ENCODE data around the gene GPANK1.

Gene GPANK1

DNA sequence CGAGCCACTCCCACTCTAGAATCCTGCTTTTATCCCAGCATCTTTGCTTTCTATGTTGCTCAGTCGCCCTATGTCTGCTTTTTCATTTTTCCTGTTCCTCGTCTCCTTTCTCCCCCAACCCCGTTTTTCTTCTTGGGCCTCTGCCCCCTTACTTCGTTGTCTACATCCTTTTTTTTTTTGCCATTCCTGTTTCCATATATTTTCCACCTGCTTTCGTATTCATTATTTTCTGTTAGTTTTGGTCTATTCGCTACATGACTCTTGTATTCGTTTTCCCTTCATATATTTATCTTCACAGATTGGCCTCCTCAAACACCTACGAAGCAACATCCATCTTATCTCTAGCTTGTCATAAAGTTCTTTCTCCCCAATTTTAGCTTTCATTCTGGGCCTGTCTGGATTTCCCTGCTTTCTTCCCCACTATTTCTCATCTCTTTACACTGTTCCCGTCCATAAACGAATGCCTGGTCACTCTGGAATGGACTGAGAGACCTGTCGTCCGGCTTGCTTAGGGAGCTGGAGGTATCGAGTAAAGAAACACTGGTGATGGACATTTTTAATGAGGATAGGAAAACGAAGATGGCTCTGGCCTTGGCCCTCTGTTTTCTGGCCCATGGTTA is 43.4 kb downstream of the GPANK1 start:
- no peak for DNase-seq (ENCODE audit: low read depth in 1 of 2, low spot score in 1 of 2)

DNA sequence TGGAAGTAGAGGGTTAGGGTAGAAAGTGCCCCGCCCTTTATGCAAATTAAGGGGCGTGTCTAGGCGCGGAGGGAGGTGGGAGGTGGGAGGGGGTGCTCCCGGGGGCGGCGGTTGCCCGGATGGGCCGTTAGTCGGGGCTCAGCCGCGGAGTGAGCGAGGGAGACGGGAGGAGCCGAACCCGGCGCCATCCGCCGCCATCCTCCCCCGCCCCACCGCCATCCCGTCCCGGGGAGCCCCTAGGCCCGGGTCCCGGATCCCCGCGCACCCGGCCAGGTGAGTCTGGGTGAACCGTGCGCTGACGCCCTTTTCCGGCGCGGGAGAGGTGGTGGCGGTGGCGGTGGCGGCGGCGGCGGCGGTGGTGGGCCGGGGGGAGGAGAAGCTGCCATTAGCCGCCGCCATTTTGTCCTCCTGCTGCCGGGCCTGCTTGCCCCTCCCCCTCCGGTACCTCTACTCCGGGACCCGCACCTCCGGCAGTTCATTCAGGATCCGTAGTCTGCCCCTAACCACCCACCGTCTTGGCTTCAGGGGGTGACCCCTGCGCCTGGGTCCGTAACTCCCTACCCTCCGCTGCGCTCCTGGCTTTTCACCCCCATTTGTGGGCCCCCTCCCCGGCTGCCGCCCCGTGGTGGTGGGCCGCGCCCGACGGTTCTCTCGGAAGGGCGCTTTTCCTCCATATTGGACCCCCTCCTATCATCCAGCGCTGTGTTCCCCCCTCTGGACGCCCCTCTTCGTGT is 44.0 kb downstream of the GPANK1 start, which contains the start of gene PRRC2A:
Gene PRRC2A, plus strand, starts transcription at position 130 of the 734 bp plus-strand sequence. CDS start 2,075 bp downstream, outside the sequence.
- DNase-seq (ENCODE audit: low read depth in 1 of 2, low spot score in 1 of 2), result peak in 1 of 2 donors; percentile 90

DNA sequence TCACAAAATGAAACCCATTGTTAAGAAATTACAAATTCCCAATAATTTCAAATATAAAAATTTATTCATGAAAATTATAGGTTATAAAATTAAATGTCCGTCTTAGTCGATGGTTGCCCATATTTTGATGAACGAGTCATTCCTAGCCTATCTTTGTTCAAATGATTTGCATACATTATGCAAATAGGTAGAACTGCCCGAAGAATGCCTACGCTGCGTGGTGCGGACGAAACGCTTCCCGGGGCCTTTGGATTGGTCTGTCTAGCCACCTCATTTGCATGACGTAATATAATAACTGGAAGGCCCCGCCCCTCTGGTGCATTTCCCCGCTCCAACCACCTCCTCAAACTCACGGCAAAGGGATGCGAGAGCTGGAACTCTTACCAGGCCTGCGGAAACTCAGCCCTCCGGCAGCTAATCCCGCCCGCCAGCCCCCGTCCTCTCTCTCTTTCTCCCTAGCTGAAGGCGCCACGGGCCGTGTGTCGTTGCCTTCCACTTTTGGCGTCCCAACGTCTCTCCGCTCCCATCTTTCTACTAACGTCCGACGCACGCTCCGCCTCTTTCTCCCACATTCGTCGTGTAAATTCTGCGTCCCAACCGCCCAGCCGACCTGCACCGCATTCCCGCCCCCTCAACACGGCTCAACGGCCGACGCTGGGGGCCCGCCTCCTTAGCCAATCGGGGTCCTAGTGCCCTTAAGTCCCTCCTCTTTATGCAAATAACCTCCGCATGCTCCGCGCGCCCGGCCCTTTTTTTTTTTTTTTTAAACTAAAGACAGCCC is 44.8 kb downstream of the GPANK1 start:
- peak; percentile 90 to 92 for DNase-seq (ENCODE audit: low read depth in 1 of 2, low spot score in 1 of 2)

DNA sequence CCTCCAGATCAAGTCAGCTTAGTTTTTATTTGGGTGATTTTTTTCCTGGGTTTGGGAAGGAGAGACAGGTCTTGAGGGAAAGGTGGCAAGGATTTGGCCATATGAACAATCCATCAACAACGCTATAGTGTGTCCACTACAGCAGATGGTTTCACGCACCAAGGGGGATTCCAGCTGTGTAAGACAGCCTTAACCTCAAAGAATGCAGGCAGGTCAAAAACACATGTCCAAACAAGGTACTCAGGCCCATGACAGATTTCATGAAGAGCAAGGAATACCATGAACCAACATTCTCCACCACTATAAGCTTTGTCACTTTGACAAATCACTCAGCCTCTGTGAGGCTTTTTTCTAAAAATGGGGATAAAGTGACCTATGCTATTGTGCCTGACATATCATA is 47.8 kb downstream of the GPANK1 start:
- DNase-seq (ENCODE audit: low read depth in 1 of 2, low spot score in 1 of 2), result no peak

DNA sequence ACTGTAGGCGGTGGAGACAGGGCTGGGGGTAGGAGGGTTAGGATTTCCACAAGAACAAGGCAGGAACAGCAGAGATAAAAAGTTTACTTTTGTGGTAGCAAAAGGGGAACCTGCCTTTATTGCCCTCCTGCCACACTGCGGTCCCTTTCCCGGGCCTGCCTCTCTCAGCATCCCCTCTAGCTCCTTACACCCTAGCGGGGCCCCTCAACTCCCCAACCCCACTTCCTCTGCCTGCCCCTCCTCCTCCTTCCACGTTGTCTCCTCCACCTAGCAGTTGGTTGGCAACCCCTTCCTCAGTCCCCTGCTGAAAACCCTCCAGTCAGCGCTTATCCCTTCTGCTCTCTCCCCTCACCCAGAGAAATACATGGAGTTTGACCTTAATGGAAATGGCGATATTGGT is 49.0 kb downstream of the GPANK1 start:
- DNase-seq (ENCODE audit: low read depth in 1 of 2, low spot score in 1 of 2), result no peak

DNA sequence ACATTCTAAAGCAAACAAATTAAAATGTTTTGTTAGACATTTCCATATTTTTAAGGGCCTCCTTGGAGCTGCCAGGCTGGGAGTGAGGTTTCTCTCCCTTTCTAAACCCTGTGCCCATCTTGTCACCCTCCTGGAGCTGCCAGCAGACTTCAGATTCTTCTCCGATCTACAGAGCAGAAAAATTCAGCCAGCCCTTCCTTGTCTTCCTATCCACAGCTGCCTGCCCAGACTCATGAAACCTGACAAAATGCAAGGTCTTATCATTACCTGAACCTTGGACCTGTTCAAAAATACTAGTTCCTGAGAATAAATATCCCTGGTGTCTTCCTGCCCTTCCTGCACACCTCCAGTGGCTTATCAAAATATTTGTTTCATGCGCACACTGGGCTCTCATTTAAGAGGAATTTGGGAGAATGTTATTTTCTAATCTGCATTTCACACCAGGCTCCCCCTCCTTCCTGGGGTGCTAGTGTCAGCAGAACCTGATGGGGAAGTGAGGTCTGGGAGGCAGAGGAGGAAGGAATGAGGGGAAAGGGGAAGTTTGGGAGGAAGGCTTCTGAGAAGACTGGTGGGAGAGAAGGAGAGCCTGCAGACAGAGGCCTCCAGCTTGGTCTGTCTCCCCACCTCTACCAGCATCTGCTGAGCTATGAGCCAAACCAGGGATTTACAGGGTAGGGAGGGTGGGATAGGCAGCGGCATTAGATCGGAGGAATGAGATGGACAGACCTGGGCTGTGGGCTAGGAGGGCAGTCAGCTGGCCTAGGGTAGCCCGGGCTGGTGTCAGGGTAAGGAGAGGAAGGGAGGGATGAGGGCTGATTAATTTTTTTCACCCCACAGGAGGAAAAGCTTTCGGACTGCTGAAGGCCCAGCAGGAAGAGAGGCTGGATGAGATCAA is 49.9 kb downstream of the GPANK1 start, which contains the start of gene AIF1:
Gene AIF1, plus strand, starts transcription at position 551 of the 895 bp plus-strand sequence. Its CDS starts 96 bp downstream, at position 647.
- no peak for DNase-seq (ENCODE audit: low read depth in 1 of 2, low spot score in 1 of 2)

DNA sequence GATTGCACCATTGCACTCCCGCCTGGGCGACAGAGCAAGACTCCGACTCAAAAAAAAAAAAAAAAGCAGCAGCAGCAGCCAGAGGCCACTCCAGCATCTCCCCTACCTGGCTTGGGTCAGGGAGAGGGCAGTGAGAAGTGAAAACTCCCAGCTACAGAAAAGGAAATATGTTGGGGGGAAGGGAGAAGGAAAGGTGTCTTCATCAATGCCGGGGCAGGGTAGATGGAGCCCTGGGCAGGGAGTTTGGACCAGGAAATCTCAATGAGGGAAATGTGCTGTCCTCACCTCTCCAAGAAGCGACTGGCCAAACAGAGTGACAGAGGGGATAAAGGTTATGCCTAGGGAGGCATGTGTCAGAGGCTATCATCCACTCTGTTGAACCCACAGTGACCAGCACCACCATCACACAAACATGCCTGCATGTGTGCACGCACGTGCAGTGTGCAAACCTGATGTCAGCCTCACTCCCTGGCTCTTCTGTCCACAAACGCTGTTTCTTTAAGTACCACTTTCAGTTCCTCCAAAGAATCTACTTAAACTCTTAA is 50.6 kb downstream of the GPANK1 start:
- DNase-seq (ENCODE audit: low read depth in 1 of 2, low spot score in 1 of 2), result no peak
